Measurements from ENCODE around the gene TCF4.

The TCF4 gene

GRCh38 chr18:55246278-55246677, 341.7 kb downstream of the TCF4 start:
- H3K4me3 ChIP-seq (ENCODE audit: low read depth, low read length), result no peak overlapping the region
- TF ChIP-seq CTCF (IDR thresholded peaks at IDR 0.05; ENCODE audit: borderline replicate concordance, insufficient read depth, low read depth, low read length), result no peak

- no peak overlapping the region for H3K4me3 ChIP-seq (ENCODE audit: low read depth, low read length)
- no peak for TF ChIP-seq CTCF (IDR thresholded peaks at IDR 0.05; ENCODE audit: borderline replicate concordance, insufficient read depth, low read depth, low read length)
Measured at GRCh38 chr18:55245211-55245614, 342.8 kb downstream of the TCF4 start.

GRCh38 chr18:55244546-55244945, 343.4 kb downstream of the TCF4 start:
- H3K4me3 ChIP-seq (ENCODE audit: low read depth, low read length), result no peak overlapping the region
- no peak for TF ChIP-seq CTCF (IDR thresholded peaks at IDR 0.05; ENCODE audit: borderline replicate concordance, insufficient read depth, low read depth, low read length)

- H3K4me3 ChIP-seq (ENCODE audit: low read depth, low read length), result no peak overlapping the region
- TF ChIP-seq CTCF (IDR thresholded peaks at IDR 0.05; ENCODE audit: borderline replicate concordance, insufficient read depth, low read depth, low read length), result no peak
Measured at GRCh38 chr18:55243857-55244256, 344.1 kb downstream of the TCF4 start.

GRCh38 chr18:55243255-55243654, 344.7 kb downstream of the TCF4 start:
- no peak overlapping the region for H3K4me3 ChIP-seq (ENCODE audit: low read depth, low read length)
- TF ChIP-seq CTCF (IDR thresholded peaks at IDR 0.05; ENCODE audit: borderline replicate concordance, insufficient read depth, low read depth, low read length), result no peak

GRCh38 chr18:55240978-55241377, 347.0 kb downstream of the TCF4 start:
- TF ChIP-seq CTCF (IDR thresholded peaks at IDR 0.05; ENCODE audit: borderline replicate concordance, insufficient read depth, low read depth, low read length), result no peak
- no peak overlapping the region for H3K4me3 ChIP-seq (ENCODE audit: low read depth, low read length)

GRCh38 chr18:55239740-55240139, 348.3 kb downstream of the TCF4 start:
- no peak overlapping the region for H3K4me3 ChIP-seq (ENCODE audit: low read depth, low read length)
- no peak for TF ChIP-seq CTCF (IDR thresholded peaks at IDR 0.05; ENCODE audit: borderline replicate concordance, insufficient read depth, low read depth, low read length)
